Measurements from ENCODE around the gene TMEM147.

DNA sequence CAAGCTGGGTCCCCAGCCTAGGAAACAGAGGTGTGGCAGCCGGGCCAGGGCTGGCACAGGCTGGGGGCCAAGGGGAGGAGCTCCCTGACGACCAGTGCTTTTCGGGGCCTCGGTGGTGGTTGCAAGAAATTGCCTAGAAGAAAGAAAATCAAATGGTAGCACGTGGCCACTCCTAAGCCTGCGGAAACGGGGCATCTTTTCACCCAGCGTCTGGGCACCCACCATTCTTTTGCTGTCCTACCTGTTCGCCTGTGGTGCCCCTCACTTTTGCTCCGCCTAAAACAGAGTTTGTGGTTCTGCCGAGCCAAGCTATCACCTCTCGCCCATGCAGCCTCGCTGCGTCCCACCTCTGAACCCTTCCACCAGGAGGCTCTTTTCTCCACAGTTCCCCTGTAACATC, 48.0 kb upstream of the TMEM147 start:
- no peak for TF ChIP-seq RXRA (IDR thresholded peaks at IDR 0.05)
- no peak for TF ChIP-seq YY1 (IDR thresholded peaks at IDR 0.05)
- TF ChIP-seq SP1 (IDR thresholded peaks at IDR 0.05) = no peak
- TF ChIP-seq JUND (IDR thresholded peaks at IDR 0.05) = no peak
- TF ChIP-seq, protein P1, sequence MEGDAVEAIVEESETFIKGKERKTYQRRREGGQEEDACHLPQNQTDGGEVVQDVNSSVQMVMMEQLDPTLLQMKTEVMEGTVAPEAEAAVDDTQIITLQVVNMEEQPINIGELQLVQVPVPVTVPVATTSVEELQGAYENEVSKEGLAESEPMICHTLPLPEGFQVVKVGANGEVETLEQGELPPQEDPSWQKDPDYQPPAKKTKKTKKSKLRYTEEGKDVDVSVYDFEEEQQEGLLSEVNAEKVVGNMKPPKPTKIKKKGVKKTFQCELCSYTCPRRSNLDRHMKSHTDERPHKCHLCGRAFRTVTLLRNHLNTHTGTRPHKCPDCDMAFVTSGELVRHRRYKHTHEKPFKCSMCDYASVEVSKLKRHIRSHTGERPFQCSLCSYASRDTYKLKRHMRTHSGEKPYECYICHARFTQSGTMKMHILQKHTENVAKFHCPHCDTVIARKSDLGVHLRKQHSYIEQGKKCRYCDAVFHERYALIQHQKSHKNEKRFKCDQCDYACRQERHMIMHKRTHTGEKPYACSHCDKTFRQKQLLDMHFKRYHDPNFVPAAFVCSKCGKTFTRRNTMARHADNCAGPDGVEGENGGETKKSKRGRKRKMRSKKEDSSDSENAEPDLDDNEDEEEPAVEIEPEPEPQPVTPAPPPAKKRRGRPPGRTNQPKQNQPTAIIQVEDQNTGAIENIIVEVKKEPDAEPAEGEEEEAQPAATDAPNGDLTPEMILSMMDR (IDR thresholded peaks at IDR 0.05; ENCODE audit: low read depth, low read length, missing input control) = no peak
